ENCODE measurements around the gene CCDC88A.

DNA sequence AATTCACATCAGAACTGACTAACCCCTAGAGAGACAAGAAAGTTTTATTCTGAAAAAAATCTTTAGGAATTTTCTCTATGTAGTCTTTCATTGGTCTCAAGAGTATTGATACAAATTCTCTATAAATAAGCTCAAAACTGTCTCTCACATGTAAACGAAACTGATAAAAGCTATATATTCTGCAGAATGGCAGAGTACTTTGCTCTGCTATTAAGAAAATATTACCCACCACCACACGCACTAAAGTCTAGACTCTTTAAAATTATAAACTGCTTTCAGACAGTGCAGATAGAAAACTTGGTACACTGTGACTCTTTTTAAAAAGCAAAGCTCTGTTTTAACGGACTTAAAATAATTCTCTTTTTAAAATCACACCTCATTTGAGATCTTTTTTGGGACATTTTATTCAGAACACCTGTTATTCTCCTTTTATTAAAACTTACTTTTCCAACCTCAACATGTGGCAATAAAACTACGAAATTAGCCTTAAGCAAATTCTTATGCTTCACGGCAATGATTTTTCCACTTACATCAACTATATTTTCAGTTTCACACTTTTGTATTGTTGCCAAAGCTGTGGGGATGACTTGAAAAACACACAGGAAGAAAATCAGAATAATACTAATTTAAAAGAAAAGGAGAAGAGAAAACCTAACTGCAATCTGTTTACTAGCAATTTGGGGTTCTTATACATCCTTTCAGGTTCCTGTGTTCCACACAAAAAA, 58.0 kb downstream of the CCDC88A start:
- TF ChIP-seq, protein P1, sequence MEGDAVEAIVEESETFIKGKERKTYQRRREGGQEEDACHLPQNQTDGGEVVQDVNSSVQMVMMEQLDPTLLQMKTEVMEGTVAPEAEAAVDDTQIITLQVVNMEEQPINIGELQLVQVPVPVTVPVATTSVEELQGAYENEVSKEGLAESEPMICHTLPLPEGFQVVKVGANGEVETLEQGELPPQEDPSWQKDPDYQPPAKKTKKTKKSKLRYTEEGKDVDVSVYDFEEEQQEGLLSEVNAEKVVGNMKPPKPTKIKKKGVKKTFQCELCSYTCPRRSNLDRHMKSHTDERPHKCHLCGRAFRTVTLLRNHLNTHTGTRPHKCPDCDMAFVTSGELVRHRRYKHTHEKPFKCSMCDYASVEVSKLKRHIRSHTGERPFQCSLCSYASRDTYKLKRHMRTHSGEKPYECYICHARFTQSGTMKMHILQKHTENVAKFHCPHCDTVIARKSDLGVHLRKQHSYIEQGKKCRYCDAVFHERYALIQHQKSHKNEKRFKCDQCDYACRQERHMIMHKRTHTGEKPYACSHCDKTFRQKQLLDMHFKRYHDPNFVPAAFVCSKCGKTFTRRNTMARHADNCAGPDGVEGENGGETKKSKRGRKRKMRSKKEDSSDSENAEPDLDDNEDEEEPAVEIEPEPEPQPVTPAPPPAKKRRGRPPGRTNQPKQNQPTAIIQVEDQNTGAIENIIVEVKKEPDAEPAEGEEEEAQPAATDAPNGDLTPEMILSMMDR (IDR thresholded peaks at IDR 0.05 in 2 of 3, conservative IDR thresholded peaks at IDR 0.05 in 1 of 3; ENCODE audit: borderline replicate concordance in 1 of 3, insufficient read depth in 1 of 3, low read depth in 2 of 3, low read length in 2 of 3) = no peak
- no peak for TF ChIP-seq TCF7L2 (IDR thresholded peaks at IDR 0.05; ENCODE audit: borderline replicate concordance, extremely low read depth, insufficient read depth, insufficient read length)
- no peak for TF ChIP-seq POLR2A (IDR thresholded peaks at IDR 0.05; ENCODE audit: borderline replicate concordance, extremely low read depth, insufficient read depth, insufficient read length)
- no peak for TF ChIP-seq JUND (IDR thresholded peaks at IDR 0.05)
- no peak for TF ChIP-seq EZH2 (IDR thresholded peaks at IDR 0.05)
- TF ChIP-seq, protein P2, sequence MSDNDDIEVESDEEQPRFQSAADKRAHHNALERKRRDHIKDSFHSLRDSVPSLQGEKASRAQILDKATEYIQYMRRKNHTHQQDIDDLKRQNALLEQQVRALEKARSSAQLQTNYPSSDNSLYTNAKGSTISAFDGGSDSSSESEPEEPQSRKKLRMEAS (IDR thresholded peaks at IDR 0.05) = no peak
- TF ChIP-seq SP1 (IDR thresholded peaks at IDR 0.05; ENCODE audit: low read depth) = no peak
- no peak for TF ChIP-seq FOSL1 (IDR thresholded peaks at IDR 0.05; ENCODE audit: low read depth)
- TF ChIP-seq ZNF274 (IDR thresholded peaks at IDR 0.05; ENCODE audit: low read depth, low read length) = no peak
- TF ChIP-seq YY1 (IDR thresholded peaks at IDR 0.05; ENCODE audit: extremely low read depth, insufficient replicate concordance, low read depth, low read length) = no peak
- TF ChIP-seq CEBPB (IDR thresholded peaks at IDR 0.05; ENCODE audit: low read depth) = no peak
- TF ChIP-seq SIN3A (IDR thresholded peaks at IDR 0.05; ENCODE audit: low read depth) = no peak
- TF ChIP-seq, protein P3, sequence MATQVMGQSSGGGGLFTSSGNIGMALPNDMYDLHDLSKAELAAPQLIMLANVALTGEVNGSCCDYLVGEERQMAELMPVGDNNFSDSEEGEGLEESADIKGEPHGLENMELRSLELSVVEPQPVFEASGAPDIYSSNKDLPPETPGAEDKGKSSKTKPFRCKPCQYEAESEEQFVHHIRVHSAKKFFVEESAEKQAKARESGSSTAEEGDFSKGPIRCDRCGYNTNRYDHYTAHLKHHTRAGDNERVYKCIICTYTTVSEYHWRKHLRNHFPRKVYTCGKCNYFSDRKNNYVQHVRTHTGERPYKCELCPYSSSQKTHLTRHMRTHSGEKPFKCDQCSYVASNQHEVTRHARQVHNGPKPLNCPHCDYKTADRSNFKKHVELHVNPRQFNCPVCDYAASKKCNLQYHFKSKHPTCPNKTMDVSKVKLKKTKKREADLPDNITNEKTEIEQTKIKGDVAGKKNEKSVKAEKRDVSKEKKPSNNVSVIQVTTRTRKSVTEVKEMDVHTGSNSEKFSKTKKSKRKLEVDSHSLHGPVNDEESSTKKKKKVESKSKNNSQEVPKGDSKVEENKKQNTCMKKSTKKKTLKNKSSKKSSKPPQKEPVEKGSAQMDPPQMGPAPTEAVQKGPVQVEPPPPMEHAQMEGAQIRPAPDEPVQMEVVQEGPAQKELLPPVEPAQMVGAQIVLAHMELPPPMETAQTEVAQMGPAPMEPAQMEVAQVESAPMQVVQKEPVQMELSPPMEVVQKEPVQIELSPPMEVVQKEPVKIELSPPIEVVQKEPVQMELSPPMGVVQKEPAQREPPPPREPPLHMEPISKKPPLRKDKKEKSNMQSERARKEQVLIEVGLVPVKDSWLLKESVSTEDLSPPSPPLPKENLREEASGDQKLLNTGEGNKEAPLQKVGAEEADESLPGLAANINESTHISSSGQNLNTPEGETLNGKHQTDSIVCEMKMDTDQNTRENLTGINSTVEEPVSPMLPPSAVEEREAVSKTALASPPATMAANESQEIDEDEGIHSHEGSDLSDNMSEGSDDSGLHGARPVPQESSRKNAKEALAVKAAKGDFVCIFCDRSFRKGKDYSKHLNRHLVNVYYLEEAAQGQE (IDR thresholded peaks at IDR 0.05; ENCODE audit: low read depth) = no peak
- TF ChIP-seq ELF1 (IDR thresholded peaks at IDR 0.05; ENCODE audit: borderline replicate concordance, low read depth) = no peak

Measured in HCT116 (cell line).